Middle frontal gyrus (tissue), 1 donor: Measurements from ENCODE around the gene DAPK2.

Source experiments
- DNase-seq: peaks from one replicate; pipeline ENCODE4 v3.0.0-alpha.2; 2015; ENCODE audit warnings: low spot score; ENCODE audit errors: extremely low spot score

The DAPK2 gene

GRCh38 chr15:63998489-63998888 lies 47.8 kb downstream of the DAPK2 start:
- DNase-seq: no peak

DNA sequence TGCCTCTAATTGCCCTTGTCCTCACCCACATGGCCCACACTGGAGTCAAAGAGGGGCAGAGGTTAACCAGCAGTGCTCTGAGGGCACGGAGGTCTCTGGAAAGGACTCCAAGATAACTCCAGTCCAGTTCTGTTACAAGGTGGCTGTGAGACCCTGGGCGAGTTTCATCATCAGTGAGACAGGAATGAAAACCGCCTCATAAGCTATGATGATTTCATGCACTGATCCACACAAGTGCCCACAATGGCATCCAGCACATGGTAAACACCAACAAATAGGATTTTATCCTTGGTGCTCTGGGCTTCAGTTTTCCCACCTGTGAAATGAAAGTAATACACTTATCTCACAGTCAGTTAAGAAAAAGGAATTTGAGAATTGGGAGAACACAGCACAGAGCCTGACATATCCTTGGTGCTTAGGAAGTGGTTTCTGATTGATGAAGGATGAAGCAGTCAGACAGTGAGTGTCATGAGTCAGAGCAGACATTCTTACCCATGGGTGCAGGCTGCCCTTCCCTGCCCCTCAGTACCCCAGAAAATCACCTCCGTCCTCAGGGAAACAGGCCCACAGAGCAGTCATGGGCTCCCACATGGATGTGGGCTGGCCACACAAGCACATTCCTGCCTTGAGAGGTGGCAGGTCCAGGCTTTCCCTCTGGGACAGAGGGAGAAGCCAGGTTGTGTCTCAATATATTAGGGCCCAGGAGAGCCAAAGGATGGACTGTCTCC lies 48.4 kb downstream of the DAPK2 start:
- DNase-seq: no peak

DNA sequence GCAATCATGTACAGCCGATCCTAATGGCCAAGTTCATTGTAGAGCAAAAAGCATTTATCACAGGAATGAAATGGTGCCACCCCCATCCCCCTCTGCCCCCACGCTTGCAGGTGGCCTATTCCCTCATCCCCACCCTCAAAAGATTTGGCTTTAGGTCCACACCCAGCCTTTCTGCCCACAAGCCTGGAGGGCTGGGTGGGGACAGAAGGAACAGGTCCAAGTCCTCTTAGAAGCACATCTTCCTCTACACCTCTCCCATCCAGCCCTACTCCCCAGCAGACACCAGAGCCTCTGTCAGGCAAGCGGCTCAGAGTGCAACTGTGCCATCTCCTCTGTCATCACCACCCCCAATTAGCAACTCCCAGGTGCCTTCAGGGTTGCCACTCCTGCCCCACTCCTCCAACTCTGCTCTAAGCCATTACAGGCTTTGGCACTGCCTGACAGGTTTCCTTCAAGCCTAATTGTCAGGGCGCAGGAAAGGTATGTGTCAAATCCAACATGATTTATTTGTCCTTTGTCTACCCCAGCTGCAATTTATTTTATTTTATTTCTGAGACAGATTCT lies 49.4 kb downstream of the DAPK2 start:
- DNase-seq: no peak

DNA sequence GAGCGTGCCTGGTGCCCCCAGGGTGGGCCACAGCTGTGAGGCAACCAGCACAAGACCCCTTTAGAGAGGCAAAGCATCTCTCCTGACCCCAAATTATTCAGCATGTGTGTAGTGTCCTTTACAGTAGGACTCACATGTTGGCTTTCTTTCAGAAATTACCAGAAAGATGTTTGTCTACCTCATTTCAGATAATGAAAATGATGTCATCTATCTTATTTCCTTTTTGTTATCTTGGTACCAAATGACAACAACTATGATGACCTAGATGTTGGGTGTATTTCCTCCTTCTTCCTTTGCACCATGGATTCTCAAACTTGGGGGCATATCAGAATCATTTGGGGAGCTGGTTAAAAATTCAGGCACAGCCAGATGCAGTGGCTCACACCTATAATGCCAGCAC lies 50.5 kb downstream of the DAPK2 start:
- DNase-seq: no peak

- DNase-seq: no peak
These were observed 52.1 kb downstream of the DAPK2 start for GRCh38 chr15:63994073-63994600.

GRCh38 chr15:63992300-63992699 lies 54.0 kb downstream of the DAPK2 start:
- DNase-seq: no peak

GRCh38 chr15:63991706-63992105 lies 54.6 kb downstream of the DAPK2 start:
- DNase-seq: no peak

DNA sequence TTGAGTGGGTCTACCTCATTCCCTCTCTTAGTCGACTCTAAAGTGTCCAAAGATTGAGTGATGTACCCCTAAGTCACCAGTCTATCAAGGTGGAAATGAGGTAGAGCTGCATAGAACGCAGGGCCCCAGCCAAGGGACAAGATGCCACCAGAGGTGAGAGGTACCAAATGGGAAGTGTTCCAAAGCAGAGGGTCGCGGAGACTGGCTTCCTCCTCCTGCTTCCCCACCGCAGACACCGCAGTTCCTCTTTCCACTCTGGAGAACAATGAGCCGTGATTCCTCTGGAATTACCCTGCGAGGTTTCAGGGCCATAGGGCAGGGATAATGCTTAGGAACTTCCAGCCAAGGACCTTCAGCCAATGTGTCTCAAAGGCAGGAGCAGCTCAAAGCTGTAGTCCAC lies 55.8 kb downstream of the DAPK2 start:
- DNase-seq: no peak

DNA sequence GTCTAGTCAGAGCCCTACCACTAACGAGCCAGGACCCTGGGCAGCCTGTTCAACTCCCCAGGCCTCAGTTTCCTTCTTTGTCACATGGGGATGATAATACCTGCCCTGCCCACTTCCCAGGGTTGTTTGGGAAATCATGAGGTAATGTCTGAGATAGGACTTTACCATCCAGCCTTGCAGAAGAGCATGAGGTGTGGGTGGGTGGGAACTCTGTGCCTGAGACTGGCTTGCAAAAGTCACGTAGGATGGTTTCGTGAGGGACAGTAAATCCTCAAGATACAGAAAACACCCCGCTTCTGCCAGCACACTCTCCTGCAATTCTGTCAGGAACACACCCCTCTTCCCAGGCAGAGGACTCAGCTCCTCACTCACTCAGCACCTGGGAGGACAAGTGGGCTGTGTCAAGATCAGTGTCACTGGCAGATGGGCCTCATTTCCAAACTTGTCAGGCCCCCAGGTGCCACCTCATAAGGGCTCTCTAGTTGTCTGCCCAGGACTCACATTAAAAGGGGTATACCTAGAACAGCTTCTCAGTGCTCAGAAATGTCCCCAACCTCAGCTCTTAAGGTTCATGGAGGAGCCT lies 58.4 kb downstream of the DAPK2 start:
- no peak for DNase-seq

DNA sequence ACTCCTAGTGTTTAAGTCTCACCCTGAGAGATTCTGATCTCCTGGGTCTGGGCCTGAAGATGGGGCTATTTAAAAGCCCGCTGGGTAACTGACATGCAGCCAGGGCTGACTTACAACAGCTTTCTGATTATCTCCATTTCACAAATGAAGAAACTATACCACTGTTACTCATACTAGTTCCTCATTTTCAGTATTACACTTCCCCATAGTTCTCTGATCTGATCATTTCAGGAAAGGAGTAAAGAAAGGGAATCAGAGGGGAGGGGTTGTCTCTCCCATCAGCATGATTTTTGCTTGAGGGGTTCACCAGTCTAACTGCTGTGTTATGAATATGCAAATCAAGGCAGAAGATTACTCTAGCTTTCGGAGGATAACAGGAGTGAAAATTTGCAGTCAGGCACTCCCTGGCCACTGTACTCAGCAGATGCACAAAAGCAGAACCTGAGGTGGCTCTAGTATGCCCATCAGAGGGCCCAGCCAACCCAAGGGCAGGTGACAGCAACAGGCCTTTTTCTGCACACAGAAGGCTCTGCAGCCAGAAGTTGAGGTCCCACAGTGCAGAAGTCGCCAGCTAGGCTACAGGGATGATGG lies 59.4 kb downstream of the DAPK2 start:
- DNase-seq: no peak

DNA sequence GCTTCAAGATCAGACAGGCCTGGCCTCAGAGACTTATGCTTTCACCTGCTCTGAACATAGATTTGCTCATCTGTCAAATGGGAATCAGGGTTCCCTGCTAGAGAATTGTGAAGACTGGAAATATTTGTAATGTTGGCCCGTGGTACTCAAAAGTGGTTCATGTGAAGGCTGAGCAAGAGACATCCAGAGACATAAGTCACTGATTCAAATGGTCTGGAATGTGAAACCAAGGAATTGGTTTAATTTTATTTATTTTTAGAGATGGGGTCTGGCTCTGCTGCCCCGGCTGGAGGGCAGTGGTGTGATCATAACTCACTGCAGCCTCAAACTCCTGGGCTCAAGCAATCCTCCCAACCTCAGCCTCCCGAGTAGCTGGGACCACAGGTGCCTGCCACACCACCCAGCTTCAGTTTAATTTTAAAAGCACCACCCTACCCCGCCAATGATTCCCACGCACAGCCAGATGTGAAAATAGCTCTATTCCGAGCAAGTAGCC lies 60.1 kb downstream of the DAPK2 start:
- DNase-seq: no peak

GRCh38 chr15:63985221-63986184 lies 60.8 kb downstream of the DAPK2 start:
- DNase-seq: peak; percentile 18

DNA sequence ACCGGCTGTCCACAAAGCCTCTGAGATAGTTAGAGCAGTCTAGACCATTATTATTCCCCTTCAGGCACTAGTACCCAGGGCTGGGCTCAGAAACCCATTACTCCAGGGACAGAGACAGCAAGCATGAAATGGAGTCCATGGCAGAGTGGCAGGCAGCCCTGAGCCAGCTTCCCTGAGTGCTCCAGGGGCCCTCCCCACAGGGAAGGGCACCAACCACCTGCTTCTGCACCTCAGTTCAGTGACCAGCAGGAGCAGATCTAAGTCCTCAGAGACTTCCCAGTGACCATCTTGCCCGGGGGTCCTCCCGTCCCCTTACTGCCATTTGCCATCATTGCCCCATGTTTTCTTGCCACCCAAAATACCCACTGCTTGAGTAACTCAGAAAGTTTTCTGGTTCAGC lies 62.0 kb downstream of the DAPK2 start:
- no peak for DNase-seq

- DNase-seq: no peak
These were observed 63.1 kb downstream of the DAPK2 start for GRCh38 chr15:63983061-63983711.

DNA sequence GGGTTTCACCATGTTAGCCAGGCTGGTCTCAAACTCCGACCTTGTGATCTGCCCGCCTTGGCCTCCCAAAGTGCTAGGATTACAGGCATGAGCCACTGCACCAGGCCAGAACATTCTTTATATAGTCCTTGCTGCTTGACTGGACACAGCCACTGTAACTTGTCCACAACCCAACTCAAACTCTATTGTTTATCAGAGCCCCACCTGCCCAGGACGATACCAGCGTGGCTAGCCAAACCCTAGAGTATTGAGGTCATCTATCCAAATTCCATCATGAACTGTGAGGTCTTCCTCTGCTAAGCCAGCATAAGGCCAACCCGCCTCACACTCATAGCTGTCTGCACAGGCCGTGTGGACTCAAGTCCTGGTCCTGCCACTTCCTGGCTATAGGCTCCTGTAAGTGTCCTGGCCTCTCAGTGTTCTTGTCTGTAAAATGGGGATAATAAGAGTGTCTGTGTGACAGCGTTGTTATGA lies 63.9 kb downstream of the DAPK2 start:
- DNase-seq: no peak

DNA sequence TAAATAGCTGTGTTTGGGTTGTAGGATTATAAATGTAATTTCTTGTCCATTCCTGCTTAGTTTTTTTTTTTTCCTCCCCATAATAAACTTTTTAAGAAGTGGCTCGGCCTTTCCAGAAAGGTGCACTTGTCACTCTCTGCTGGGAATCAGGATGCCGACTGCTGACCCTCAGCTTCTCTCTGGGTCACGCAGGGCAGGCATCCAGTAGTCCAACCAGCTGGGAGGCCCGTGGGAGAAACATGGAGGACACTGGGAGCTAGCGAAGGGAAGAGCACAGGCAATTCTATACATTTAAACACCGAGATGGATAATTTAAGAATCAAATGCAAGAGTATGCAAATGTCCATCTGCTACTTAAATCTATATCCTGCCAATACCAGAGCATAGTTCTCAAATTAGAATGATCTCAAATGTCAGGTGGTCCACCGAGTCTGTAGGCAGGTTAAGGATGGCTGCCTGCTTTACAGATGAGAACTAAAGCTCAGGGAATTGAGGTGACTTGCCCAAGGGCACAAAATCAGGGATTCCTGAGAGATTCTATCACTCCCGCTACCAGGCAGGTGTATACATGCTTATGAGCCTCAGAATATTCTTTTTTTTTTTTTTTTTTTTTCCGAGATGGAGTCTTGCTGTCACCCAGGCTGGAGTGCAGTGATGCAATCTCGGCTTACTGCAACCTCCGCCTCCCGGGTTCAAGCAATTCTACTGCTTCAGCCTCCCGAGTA lies 64.5 kb downstream of the DAPK2 start:
- no peak for DNase-seq

DNA sequence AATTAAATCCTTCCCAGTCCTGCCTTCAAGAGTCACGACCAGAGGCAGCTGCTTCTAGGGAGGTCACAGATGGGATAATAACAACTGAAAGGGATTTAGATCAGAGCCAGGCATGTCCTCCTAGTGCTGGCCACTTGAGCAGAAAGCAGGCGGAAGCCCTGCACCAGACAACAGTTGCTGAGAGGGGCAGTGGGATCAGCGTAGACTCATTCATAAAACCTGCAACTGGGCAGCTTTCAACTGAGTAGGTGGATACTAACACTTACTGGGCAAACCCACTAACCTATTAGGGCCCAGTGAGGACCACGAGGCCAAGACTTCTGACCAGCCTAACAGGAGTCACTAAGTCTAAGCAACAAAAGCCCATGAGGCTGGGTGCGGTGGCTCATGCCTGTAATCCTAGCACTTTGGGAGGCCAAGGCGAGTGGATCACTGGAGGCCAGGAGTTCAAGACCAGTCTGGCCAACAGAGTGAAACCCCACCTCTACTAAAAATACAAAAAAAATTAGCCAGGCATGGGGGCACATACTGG lies 67.0 kb downstream of the DAPK2 start:
- DNase-seq: no peak

DNA sequence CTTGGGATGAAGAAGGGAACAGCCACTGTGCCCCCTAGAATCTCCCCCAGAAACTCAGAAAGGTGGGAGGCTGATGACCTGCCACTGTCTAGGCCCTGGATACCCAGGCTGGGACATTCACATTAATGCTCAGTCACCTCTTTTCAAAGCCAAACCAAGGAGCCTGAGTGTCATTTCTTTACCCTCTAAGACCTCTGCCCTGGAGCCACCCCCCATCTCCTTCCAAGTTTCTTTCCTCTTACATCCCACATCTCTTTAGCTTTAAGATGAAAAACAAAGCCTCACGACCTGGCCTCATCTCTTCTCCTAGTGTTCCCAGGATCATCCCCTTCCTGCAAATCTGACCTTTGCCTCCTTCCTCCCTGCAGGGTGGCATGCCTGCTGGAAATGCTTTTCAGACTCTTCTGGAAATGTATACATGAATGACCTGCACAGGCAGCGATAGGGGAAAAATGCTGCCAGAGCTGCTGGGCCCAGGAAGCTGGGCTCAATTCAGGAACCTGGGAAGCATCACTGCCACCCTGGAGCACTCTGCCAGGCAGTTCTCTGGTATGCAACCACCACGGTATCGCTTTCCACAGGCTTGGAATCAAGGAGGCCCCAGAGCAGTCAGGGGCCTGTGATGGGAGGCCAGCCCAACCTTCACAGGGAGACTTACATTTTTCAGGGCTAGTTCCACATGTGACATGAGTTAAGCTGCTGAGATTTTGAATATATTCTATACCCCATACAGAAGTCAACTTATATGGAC lies 67.6 kb downstream of the DAPK2 start:
- no peak for DNase-seq

- no peak for DNase-seq
These were observed 69.2 kb downstream of the DAPK2 start for GRCh38 chr15:63977119-63977518.
